Stimulated activated effector memory CD8-positive, alpha-beta T cell treated with anti-CD3 and anti-CD28 coated beads, Interleukin-12 subunit alpha, Interleukin-12 subunit beta, amount 100 ng/mL, for 72 hours (primary cell): ENCODE results near the gene PHF23.
A peak's percentile ranks its signal among the peaks of the same experiment; 100 is the strongest.

Experiments used
- ATAC-seq: fragments of 150-1000 bp; cut with Tn5 transposase; 2 replicates; pipeline ENCODE4 v1.10.0; 2021
- DNase-seq, 2 donors: peaks; one replicate each; pipeline ENCODE4 v3.0.0; 2021 to 2022; ENCODE audit warnings: low spot score in 2 of 2
- H3K27ac Mint-ChIP-seq: one replicate; pipeline ENCODE4 v1.8.0; 2022; ENCODE audit warnings: mild to moderate bottlenecking, mixed read lengths
- H3K36me3 Mint-ChIP-seq: one replicate; pipeline ENCODE4 v1.8.0; 2022; ENCODE audit warnings: mild to moderate bottlenecking, mixed read lengths
- H3K4me1 Mint-ChIP-seq: one replicate; pipeline ENCODE4 v1.8.0; 2022; ENCODE audit warnings: mixed read lengths
- H3K4me3 Mint-ChIP-seq: one replicate; pipeline ENCODE4 v1.8.0; 2022; ENCODE audit warnings: mild to moderate bottlenecking, mixed read lengths
- H3K9me3 Mint-ChIP-seq: one replicate; pipeline ENCODE4 v1.8.0; 2022; ENCODE audit warnings: mixed read lengths

The PHF23 gene

GRCh38 chr17:7186241-7186640 is 53.0 kb downstream of the PHF23 start:
- peak; percentile 50 for ATAC-seq
- H3K9me3 Mint-ChIP-seq, result no peaks in the 10 kb centered on the region
- no peak overlapping the region for H3K4me3 Mint-ChIP-seq
- H3K27ac Mint-ChIP-seq, result peak overlapping the region; percentile 15
- DNase-seq, result no peak
- H3K36me3 Mint-ChIP-seq, result no peaks in the 10 kb centered on the region
- peaks cover 6% of the 10 kb centered on the region for H3K4me1 Mint-ChIP-seq
